Activated CD8-positive, alpha-beta memory T cell treated with anti-CD3 and anti-CD28 coated beads, Interleukin-2, amount 50 U/mL, for 48 hours (primary cell): Measurements from ENCODE around the gene BLOC1S3.

Experiments used
- DNase-seq: peaks from one replicate; pipeline ENCODE4 v3.0.0-alpha.2; 2020

Gene BLOC1S3

DNA sequence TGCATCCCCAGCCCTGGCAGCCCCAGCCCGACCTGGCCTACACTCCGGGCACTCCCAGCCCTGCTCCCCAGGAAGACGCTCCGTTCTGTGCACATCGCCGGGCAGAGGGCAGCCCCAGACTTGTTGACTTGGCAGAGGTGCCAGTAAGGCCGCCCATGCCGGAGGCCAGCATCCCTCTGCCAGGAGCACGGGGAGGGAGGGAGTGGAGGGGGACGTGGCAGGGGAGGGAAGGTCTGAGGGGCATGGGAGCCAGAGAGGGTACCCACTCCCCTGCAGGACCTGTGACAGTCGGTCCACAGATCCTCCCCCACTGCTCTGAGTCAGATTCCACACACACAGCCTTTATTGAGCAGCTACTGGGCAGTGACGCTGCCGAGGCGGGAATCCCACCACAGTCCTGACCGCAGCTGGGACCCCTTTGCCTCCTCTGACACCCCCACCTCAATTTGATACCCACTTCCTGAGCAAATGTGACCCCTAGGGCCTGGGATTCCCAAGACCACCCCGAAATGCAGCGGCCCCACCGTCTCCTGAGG lies 15.9 kb upstream of the BLOC1S3 start:
- DNase-seq, result no peak

DNA sequence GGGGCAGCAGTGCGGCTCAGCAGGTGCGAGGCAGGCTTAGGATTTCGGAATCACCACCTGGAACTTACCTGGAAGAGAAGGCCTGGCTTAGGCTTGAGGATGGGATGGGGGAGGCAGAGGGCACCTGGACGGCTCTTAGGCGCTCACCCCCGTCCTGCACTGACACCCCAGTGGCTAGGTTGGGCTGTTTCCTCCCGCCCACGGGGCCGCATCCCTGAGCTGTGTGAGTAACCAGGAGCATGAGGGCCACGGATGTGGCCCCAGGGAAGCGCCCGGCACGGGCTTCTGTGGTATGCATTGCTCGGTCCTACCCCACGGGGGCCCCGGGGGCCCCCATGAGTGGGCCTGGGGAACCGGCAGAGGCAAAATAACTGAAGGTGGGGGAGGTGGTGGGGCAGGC lies 15.4 kb upstream of the BLOC1S3 start:
- no peak for DNase-seq

DNA sequence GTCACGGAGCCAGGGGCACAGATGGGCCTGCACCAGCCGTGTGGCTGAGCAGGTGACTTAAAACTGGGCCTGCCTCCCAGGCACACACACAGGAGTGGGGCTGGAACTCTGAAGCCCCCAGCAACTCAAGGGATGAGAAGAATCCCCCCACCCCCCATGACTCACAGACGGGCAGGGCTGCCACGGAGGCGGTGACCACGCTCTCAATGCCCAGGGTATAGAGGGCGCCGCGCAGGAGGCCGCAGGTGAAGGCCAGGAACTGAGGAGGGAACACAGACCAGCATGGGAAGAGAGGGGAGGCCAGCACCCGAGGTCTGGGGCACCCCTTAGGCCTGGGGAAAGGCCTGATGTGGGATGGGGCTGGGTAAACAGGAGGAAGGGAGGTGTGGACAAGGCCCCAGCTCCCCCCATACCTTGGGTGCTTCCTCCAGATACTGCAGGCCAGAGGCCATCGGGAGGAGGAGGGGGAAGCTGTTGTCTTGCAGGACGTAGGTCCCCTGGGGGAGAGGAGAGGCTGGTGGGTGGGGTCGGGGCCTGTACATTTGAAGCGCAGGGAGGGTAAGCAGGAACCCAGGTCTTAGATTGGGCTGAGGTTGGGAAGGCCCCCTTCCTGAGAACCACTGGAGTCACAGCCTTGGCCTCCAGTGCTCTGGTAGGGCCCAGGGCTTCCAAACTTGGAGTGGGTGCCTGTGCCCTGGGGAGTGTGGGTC lies 14.7 kb upstream of the BLOC1S3 start:
- no peak for DNase-seq

DNA sequence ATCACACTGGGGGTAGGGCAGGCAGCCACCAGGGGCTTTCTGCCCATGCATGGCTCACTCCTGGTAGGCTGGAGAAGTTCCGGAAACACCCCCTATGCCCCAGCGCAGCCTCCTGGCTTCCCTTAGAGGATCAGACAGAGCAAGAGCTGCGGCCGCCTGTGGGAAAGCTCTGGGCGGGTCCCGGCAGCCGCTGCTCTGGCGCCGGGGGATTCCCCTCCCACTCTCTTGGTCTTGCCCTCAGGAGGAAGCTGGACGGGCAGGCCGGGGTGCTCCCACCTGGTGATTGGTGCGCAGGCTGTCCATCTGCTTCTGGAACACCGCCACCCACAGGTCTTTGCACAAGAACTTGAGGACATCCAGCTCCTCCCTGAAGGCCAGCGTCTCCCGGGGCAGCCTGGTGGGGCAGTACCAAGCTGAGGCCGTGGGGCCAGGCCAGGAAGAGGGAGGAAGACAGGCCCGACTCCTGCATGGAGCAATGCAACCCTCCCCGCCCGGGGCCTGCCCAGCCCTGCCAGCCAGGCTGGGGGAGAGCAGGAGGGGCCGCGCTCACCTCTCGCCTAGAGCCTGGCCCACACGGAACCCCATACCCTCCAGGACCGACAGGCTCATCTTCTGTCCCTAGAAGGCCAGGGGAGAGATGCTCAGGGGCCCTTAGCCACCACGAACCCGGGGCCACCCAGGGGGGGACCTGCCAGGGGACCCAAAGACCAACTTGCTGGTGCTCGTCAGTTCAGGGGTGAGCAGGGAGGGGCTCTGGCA lies 13.8 kb upstream of the BLOC1S3 start:
- peak; percentile 83 for DNase-seq

GRCh38 chr19:45166723-45167252 lies 11.8 kb upstream of the BLOC1S3 start:
- no peak for DNase-seq

- DNase-seq, result no peak
Observed at GRCh38 chr19:45168767-45169351, 9.7 kb upstream of the BLOC1S3 start.

DNA sequence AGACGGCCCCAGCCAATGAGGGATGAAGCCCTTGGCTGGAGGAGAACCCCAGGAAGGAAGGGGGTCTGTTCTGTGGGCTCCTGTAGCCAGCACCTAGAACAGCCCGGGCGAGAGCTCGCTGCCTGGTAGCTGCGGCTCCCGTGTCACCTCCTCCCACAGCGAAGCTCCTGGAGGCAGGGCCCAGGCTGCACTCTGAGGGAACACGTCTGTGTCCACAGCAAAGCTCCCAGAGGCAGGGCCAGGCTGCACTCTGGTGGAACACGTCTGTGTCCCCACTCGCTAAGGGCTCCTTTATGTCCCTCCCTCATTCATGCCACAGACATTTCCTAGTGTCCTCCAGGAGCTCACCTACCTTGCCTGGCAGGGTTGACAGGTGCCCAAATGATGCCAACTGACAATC lies 9.0 kb upstream of the BLOC1S3 start:
- DNase-seq, result no peak

- DNase-seq, result no peak
Observed at GRCh38 chr19:45170146-45171106, 8.2 kb upstream of the BLOC1S3 start.

GRCh38 chr19:45171211-45171623 lies 7.4 kb upstream of the BLOC1S3 start:
- no peak for DNase-seq

DNA sequence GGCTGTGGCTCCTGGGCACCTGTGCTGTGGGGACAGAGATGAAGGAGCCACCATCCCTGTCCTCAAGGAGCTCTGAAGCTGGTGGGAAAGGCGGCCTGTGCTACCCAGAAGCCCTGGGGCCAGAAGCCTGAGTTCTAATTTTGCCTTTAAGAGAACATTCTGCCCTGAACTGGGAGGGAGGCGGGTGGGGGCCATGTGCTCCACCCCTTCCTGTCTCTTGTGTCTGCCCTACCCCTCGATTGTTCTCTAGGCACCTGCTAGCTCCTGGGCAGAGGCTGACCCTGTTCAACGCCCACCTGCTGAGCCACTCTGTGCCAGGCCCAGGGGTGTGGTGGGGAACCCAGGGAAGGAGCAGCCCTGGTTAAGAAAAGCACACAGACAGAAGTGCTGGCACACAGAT lies 6.4 kb upstream of the BLOC1S3 start:
- no peak for DNase-seq

DNA sequence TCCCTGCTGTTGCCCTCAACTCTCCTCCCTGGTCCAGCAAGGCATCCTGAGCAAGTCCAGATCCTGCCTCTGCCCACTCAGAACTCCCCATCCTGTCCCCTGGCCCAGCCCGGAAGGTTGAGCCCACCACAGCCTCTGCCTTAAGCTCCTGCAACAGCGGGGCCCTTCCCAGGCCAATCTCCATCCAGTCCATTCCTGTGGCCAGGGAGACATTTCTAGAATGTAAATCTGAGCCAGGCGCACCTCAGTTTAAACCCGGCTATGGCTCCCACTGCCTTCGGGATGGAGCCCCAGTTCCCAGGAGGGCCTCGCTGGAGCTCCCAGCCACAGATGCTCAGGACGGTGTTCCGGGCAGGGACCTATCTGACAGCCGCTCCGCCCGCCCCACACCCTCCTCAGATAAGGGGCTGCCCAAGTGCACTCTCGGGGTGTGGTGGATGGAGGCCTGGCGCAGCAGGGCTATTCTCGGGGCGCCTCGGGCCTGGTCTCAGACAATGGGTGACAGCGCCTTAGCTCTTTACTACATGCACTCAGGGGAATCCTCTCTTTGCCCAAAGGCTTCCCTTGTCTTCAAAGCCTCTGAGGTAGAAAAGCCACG lies 5.9 kb upstream of the BLOC1S3 start:
- no peak for DNase-seq

DNA sequence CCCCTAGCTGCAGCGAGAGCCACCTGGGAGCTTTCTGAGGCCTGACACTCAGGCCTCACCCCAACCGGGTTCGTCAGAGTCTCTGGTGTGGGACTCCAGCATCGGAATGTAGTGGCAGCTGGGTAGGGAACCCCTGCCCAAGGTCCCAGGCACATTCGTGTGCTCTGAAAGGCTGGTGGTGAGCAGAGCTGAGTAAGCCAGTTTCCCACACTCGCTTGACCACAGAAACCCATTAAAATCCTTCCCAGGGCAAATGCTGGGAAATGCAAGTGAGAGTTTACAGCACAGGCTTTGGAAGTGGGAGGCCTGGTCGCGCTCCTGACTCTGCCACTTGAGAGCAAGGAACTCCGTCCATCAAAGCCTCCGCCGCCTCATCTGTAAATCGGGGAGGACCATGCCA lies 4.8 kb upstream of the BLOC1S3 start:
- DNase-seq, result no peak

GRCh38 chr19:45175515-45176345 lies 2.9 kb upstream of the BLOC1S3 start:
- DNase-seq, result no peak

GRCh38 chr19:45177817-45178261 lies 745 bp upstream of the BLOC1S3 start, which contains the start of gene TRAPPC6A:
TRAPPC6A (minus strand) TSS chr19:45178237; CDS start chr19:45178218, 19 bp downstream.
- no peak for DNase-seq

- peak; percentile 75 for DNase-seq
Observed at GRCh38 chr19:45179072-45179891, 698 bp downstream of the BLOC1S3 start.

GRCh38 chr19:45179892-45180370 lies 1.3 kb downstream of the BLOC1S3 start:
- DNase-seq, result no peak

DNA sequence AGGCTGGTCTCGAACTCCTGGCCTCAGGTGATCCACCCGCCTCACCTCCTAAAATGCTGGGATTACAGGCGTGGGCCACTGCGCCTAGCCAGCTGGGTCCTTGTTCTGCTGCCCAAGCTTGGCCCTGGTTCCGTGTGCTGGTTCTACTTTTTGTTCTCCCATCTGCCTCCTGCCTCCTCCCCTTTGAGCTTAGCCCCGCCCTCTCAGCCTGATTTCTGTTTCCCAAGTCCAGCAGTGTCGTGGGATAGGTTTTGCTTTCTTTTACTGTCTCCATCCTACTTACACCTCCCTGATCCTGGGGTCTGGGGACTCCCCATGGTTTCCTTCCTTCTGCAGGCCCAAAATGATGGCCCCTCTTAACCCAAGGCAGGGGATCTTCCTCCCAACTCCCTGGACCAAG lies 2.4 kb downstream of the BLOC1S3 start:
- no peak for DNase-seq

DNA sequence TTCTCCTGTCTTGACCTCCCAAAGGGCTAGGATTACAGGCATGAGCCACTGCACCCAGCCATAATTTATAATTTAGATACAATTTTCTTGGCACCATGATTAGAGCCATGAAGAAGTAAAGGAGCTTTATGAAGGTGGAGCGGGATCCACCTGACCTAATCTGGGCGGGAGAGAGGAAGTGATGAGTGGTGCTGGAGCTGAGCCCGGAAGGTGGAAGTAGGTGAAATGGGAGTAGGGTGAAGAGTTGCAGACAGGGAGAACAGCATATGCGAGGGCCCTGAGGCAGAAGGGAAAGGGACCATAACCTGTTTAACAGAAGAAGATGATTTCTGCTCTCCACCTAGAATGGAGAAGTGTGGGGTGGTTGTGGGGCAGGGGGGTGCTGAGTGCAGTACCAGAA lies 4.2 kb downstream of the BLOC1S3 start:
- no peak for DNase-seq

GRCh38 chr19:45184115-45184514 lies 5.5 kb downstream of the BLOC1S3 start:
- no peak for DNase-seq
